ENCODE data around the gene ABCA10. TPM values are rescaled to one million over a fixed set of nuclear protein-coding genes. Genes with fewer than 3 reads are reported as not detected.
"Not testable (repeated sequence)": the region's sequence is repeated elsewhere in the genome, so short reads cannot be mapped to it uniquely, and the experiment has no call there.

The ABCA10 gene
- 0.14 and 0.29 TPM in 2 replicates for total RNA-seq

DNA sequence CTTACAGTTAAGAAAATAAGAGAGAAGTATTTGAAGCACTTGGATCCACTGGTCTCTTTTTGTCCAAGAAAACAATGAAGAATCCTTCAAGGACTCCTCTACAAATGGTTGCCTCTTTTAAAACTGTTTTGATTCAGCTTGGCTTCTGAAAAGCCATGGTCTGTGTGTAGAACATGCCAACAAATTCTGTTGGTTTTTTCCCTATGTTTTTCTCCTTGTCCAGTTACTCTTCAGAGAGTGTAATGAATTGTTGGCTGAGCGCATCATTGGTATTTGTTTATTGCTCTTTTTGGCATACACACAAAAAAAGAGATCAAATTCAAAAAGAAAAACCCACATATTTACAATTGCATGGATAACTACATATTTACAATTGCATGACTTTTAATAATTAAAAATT lies at the start of gene ABCA10:
Gene ABCA10, minus strand, starts transcription at position 249 of the 400 bp plus-strand sequence. CDS start 3,466 bp downstream, outside the sequence.
- no peaks in the 10 kb centered on the region for H3K27me3 ChIP-seq (ENCODE audit: control insufficient read depth, insufficient read depth, low read length)
- TF ChIP-seq CTCF (IDR thresholded peaks at IDR 0.05; ENCODE audit: insufficient read depth, low read length, poor library complexity, severe bottlenecking): no peak
- H3K4me3 ChIP-seq (ENCODE audit: low read depth, low read length): no peak within 1 kb of the TSS
- DNase-seq (ENCODE audit: low read depth): no peak
- no peaks in the 10 kb centered on the region for H3K36me3 ChIP-seq (ENCODE audit: control insufficient read depth, insufficient read depth, low read length)

DNA sequence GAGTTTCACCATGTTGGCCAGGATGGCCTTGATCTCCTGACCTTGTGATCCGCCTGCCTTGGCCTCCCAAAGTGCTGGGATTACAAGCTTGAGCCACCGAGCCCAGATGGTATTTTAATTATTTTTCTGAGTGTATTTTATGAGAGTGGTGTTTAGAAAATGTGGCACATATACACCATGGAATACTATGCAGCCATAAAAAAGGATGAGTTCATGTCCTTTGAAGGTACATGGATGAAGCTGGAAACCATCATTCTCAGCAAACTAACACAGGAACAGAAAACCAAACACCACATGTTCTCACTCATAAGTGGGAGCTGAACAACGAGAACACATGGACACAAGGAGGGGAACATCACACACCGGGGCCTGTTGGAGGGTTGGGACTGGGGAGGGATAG lies 47.7 kb upstream of the ABCA10 start:
- not testable (repeated sequence) for H3K27me3 ChIP-seq (ENCODE audit: control insufficient read depth, insufficient read depth, low read length); H3K4me3 ChIP-seq (ENCODE audit: low read depth, low read length); DNase-seq (ENCODE audit: low read depth); H3K36me3 ChIP-seq (ENCODE audit: control insufficient read depth, insufficient read depth, low read length)

DNA sequence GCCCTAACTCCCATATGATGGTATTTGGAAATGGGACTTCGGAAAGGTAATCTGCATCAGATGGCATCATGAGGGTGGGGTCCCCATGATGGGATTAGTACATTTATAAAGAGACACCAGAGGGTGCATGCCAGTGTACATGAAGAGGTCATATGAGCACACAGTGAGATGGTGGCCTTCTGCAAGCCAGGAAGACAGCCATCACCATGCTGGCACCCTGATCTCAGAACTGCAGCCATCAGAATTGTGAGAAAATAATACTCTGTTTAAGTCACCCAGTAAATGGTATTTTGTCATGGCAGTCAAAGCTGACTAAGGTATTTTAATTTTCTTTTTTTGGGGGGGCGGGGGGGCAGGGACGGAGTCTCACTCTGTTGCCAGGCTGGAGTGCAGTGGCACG lies 47.1 kb upstream of the ABCA10 start:
- H3K36me3 ChIP-seq (ENCODE audit: control insufficient read depth, insufficient read depth, low read length): no peaks in the 10 kb centered on the region
- H3K27me3 ChIP-seq (ENCODE audit: control insufficient read depth, insufficient read depth, low read length): no peaks in the 10 kb centered on the region
- no peak for DNase-seq (ENCODE audit: low read depth)
- TF ChIP-seq CTCF (IDR thresholded peaks at IDR 0.05; ENCODE audit: insufficient read depth, low read length, poor library complexity, severe bottlenecking): no peak
- no peak overlapping the region for H3K4me3 ChIP-seq (ENCODE audit: low read depth, low read length)

- TF ChIP-seq CTCF (IDR thresholded peaks at IDR 0.05; ENCODE audit: insufficient read depth, low read length, poor library complexity, severe bottlenecking): no peak
- no peaks in the 10 kb centered on the region for H3K36me3 ChIP-seq (ENCODE audit: control insufficient read depth, insufficient read depth, low read length)
- H3K4me3 ChIP-seq (ENCODE audit: low read depth, low read length): no peak overlapping the region
- DNase-seq (ENCODE audit: low read depth): no peak
- no peaks in the 10 kb centered on the region for H3K27me3 ChIP-seq (ENCODE audit: control insufficient read depth, insufficient read depth, low read length)
Observed at GRCh38 chr17:69271023-69271422, 42.4 kb upstream of the ABCA10 start.

GRCh38 chr17:69269131-69269998 lies 40.7 kb upstream of the ABCA10 start:
- DNase-seq (ENCODE audit: low read depth): no peak
- no peaks in the 10 kb centered on the region for H3K27me3 ChIP-seq (ENCODE audit: control insufficient read depth, insufficient read depth, low read length)

DNA sequence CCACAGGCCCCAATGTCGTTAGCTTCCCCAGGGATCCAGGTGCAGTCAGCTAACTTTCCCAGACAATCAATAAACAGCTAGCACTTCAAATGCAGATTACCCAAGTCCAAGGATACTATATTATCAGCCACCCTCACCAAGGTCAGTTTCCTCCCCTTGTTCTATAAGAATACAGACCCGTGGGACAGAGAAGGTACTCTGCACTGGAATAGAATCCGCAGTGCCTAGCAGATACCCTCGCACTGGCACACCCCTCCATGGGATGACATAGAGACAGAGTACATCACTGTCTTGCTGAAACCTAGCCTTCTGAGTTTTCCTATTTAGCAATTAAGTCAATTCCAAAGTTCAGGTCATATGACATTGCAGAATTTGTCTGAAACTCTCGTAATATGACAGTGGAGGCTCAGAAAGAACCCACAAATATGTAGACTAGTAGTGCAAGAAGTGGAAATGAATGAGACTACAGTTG lies 40.0 kb upstream of the ABCA10 start:
- no peak for DNase-seq (ENCODE audit: low read depth)
- no peak overlapping the region for H3K4me3 ChIP-seq (ENCODE audit: low read depth, low read length)
- H3K27me3 ChIP-seq (ENCODE audit: control insufficient read depth, insufficient read depth, low read length): no peaks in the 10 kb centered on the region
- no peaks in the 10 kb centered on the region for H3K36me3 ChIP-seq (ENCODE audit: control insufficient read depth, insufficient read depth, low read length)
- no peak for TF ChIP-seq CTCF (IDR thresholded peaks at IDR 0.05; ENCODE audit: insufficient read depth, low read length, poor library complexity, severe bottlenecking)

More at GRCh38 chr17:69269131-69269998, 40.7 kb upstream of the ABCA10 start:
- Histone ChIP-seq H3K4me3 (ENCODE audit: low read depth, low read length) (no peak overlapping the region), H3K36me3 (ENCODE audit: control insufficient read depth, insufficient read depth, low read length) (no peaks in the 10 kb centered on the region)
- no peak for TF ChIP-seq CTCF (IDR thresholded peaks at IDR 0.05; ENCODE audit: insufficient read depth, low read length, poor library complexity, severe bottlenecking)
